ENCODE measurements around the gene CREBBP.

Gene CREBBP

GRCh38 chr16:3808308-3809063, 72.0 kb downstream of the CREBBP start:
- TF ChIP-seq, protein P1, sequence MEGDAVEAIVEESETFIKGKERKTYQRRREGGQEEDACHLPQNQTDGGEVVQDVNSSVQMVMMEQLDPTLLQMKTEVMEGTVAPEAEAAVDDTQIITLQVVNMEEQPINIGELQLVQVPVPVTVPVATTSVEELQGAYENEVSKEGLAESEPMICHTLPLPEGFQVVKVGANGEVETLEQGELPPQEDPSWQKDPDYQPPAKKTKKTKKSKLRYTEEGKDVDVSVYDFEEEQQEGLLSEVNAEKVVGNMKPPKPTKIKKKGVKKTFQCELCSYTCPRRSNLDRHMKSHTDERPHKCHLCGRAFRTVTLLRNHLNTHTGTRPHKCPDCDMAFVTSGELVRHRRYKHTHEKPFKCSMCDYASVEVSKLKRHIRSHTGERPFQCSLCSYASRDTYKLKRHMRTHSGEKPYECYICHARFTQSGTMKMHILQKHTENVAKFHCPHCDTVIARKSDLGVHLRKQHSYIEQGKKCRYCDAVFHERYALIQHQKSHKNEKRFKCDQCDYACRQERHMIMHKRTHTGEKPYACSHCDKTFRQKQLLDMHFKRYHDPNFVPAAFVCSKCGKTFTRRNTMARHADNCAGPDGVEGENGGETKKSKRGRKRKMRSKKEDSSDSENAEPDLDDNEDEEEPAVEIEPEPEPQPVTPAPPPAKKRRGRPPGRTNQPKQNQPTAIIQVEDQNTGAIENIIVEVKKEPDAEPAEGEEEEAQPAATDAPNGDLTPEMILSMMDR (IDR thresholded peaks at IDR 0.05): no peak
- no peak overlapping the region for H3K4me3 ChIP-seq (ENCODE audit: low read depth, low read length)
- no peaks in the 10 kb centered on the region for H3K9me3 ChIP-seq (ENCODE audit: control insufficient read depth, low read length)
- H2AFZ ChIP-seq: no peak overlapping the region
- no peak overlapping the region for H3K4me2 ChIP-seq (ENCODE audit: low read length)
- H3K79me2 ChIP-seq: peaks cover 90% of the 10 kb centered on the region
- no peak overlapping the region for H3K27ac ChIP-seq
- no peaks in the 10 kb centered on the region for H3K27me3 ChIP-seq (ENCODE audit: control insufficient read depth, insufficient read depth, low read length)
- no peaks in the 10 kb centered on the region for H3K4me1 ChIP-seq
- H3K36me3 ChIP-seq (ENCODE audit: control insufficient read depth, insufficient read depth, low read length): no peaks in the 10 kb centered on the region
- no peak overlapping the region for H3K9ac ChIP-seq

GRCh38 chr16:3807425-3808123, 72.9 kb downstream of the CREBBP start:
- Histone ChIP-seq H2AFZ (no peak overlapping the region), H3K27me3 (ENCODE audit: control insufficient read depth, insufficient read depth, low read length) (no peaks in the 10 kb centered on the region), H3K4me2 (ENCODE audit: low read length) (no peak overlapping the region), H3K4me1 (no peaks in the 10 kb centered on the region), H3K79me2 (peaks cover 87% of the 10 kb centered on the region), H3K27ac (no peak overlapping the region), H3K9ac (no peak overlapping the region), H3K36me3 (ENCODE audit: control insufficient read depth, insufficient read depth, low read length) (no peaks in the 10 kb centered on the region), H3K4me3 (ENCODE audit: low read depth, low read length) (no peak overlapping the region), H3K9me3 (ENCODE audit: control insufficient read depth, low read length) (no peaks in the 10 kb centered on the region)
- TF ChIP-seq, protein P1 (IDR thresholded peaks at IDR 0.05): no peak

GRCh38 chr16:3804426-3805016, 76.0 kb downstream of the CREBBP start:
- Histone ChIP-seq H3K36me3 (ENCODE audit: control insufficient read depth, insufficient read depth, low read length) (no peaks in the 10 kb centered on the region), H3K9ac (no peak overlapping the region), H3K27me3 (ENCODE audit: control insufficient read depth, insufficient read depth, low read length) (no peaks in the 10 kb centered on the region), H3K4me3 (ENCODE audit: low read depth, low read length) (no peak overlapping the region), H3K4me1 (no peaks in the 10 kb centered on the region), H3K4me2 (ENCODE audit: low read length) (no peak overlapping the region), H3K79me2 (peaks cover 78% of the 10 kb centered on the region), H3K9me3 (ENCODE audit: control insufficient read depth, low read length) (no peaks in the 10 kb centered on the region), H2AFZ (no peak overlapping the region), H3K27ac (no peak overlapping the region)
- TF ChIP-seq, protein P1 (IDR thresholded peaks at IDR 0.05): no peak

DNA sequence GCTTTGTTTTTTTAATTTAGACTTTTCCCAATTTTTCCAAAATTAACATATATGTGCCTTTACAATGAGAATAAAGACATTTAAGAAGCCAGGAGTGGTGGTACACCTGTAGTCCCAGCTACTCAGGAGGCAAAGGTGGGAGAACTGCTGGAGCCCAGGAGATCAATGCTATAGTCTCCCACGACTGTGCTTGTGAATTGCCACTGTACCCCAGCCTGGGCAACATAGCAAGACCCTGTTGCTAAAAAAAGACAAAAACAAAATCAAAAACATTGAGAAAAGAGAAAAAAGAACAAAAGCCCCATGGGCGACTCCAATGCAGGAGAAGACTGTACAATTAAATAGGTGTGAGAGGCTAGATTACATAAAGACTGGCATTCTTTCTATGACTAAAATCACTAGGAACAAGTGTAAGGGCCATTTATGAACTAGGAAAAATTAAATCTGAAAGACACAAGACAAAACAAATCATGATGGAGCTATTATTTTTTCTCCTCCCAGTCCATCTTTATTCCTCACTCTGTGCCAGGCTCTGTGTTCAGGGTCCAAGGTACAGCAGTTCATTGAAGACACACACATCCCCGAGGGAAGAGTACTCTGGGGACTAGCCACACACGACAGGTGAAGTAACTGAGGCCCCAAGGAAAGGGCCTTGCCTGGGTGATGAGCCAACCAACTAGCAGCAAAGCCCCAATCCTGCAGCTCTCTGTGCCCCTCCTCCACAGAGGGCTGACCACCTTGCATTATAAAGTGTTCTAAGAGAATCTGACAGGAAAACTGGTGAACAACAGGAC, 79.8 kb downstream of the CREBBP start:
- Histone ChIP-seq H3K9me3 (ENCODE audit: control insufficient read depth, low read length) (no peaks in the 10 kb centered on the region), H3K4me3 (ENCODE audit: low read depth, low read length) (no peak overlapping the region), H3K27ac (no peak overlapping the region), H3K36me3 (ENCODE audit: control insufficient read depth, insufficient read depth, low read length) (no peaks in the 10 kb centered on the region), H3K4me2 (ENCODE audit: low read length) (no peak overlapping the region), H3K4me1 (peaks cover 3% of the 10 kb centered on the region), H3K27me3 (ENCODE audit: control insufficient read depth, insufficient read depth, low read length) (no peaks in the 10 kb centered on the region), H2AFZ (no peak overlapping the region), H3K9ac (no peak overlapping the region), H3K79me2 (peaks cover 53% of the 10 kb centered on the region)
- TF ChIP-seq, protein P1 (IDR thresholded peaks at IDR 0.05): no peak
